ENCODE data around the gene TOR4A.

- TF ChIP-seq POLR2A (IDR thresholded peaks at IDR 0.05) = no peak
- TF ChIP-seq, protein P1, sequence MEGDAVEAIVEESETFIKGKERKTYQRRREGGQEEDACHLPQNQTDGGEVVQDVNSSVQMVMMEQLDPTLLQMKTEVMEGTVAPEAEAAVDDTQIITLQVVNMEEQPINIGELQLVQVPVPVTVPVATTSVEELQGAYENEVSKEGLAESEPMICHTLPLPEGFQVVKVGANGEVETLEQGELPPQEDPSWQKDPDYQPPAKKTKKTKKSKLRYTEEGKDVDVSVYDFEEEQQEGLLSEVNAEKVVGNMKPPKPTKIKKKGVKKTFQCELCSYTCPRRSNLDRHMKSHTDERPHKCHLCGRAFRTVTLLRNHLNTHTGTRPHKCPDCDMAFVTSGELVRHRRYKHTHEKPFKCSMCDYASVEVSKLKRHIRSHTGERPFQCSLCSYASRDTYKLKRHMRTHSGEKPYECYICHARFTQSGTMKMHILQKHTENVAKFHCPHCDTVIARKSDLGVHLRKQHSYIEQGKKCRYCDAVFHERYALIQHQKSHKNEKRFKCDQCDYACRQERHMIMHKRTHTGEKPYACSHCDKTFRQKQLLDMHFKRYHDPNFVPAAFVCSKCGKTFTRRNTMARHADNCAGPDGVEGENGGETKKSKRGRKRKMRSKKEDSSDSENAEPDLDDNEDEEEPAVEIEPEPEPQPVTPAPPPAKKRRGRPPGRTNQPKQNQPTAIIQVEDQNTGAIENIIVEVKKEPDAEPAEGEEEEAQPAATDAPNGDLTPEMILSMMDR (IDR thresholded peaks at IDR 0.05) = no peak
Measured at GRCh38 chr9:137321726-137322361, 44.3 kb downstream of the TOR4A start.

All from prostate gland (tissue), 2 donors.